ENCODE results near the gene METTL25B. TPM values are rescaled to one million over a fixed set of nuclear protein-coding genes. Genes with fewer than 3 reads are reported as not detected.

METTL25B gene
- total and polyA plus RNA-seq, 7 donors, result 11.8 to 33.1 (median 19.0) TPM

GRCh38 chr1:156733989-156734584 is 5.8 kb downstream of the METTL25B start:
- Histone ChIP-seq H3K4me1 (peaks cover 0 to 10% (median 9%) of the 10 kb centered on the region in 4 donors), H3K27ac (no peak overlapping the region), H3K36me3 (peaks cover 0 to 66% (median 13%) of the 10 kb centered on the region in 4 donors), H3K27me3 (no peaks in the 10 kb centered on the region), H3K9me3 (no peaks in the 10 kb centered on the region), H3K4me3 (no peak overlapping the region)
- WGBS, 2 donors, result 95% methylated on average over 20 of the region's 20 CpGs
- intact Hi-C loops (cut with DNase I), result no loop called here
- DNase-seq, result no peak
- TF ChIP-seq POLR2A (IDR thresholded peaks at IDR 0.05), result no peak
- no peak for TF ChIP-seq EP300 (IDR thresholded peaks at IDR 0.05)

GRCh38 chr1:156738407-156738806 is 10.1 kb downstream of the METTL25B start:
- intact Hi-C loops (cut with DNase I), result no loop called here
- H3K36me3 ChIP-seq, result peaks cover 18 to 61% (median 20%) of the 10 kb centered on the region in 4 donors

GRCh38 chr1:156738916-156739315 is 10.6 kb downstream of the METTL25B start:
- H3K36me3 ChIP-seq, result peaks cover 22 to 61% (median 24%) of the 10 kb centered on the region in 4 donors
- intact Hi-C loops (cut with DNase I), result no loop called here

More at GRCh38 chr1:156738407-156738806, 10.1 kb downstream of the METTL25B start:
- Histone ChIP-seq H3K9me3 (no peaks in the 10 kb centered on the region), H3K27ac (no peak overlapping the region), H3K4me1 (peaks cover 0 to 19% (median 17%) of the 10 kb centered on the region in 4 donors), H3K4me3 (no peak overlapping the region), H3K27me3 (no peaks in the 10 kb centered on the region)
- no peak for TF ChIP-seq POLR2A (IDR thresholded peaks at IDR 0.05)
- TF ChIP-seq EP300 (IDR thresholded peaks at IDR 0.05), result no peak
- TF ChIP-seq CTCF (IDR thresholded peaks at IDR 0.05), result no peak
- no peak for TF ChIP-seq POLR2AphosphoS5 (IDR thresholded peaks at IDR 0.05)
- 88 to 94% methylated on average over 10 of the region's 10 CpGs for WGBS, 2 donors
- no peak for DNase-seq

GRCh38 chr1:156740237-156740740 is 12.0 kb downstream of the METTL25B start:
- 11 to 21% methylated on average over 7 of the region's 7 CpGs for WGBS, 2 donors
- intact Hi-C loops (cut with DNase I), result no loop called here
- Histone ChIP-seq H3K4me1 (peaks cover 0 to 26% (median 23%) of the 10 kb centered on the region in 4 donors), H3K27me3 (no peaks in the 10 kb centered on the region), H3K9me3 (no peaks in the 10 kb centered on the region), H3K4me3 (peak overlapping the region; percentile 64 to 79 (median 74)), H3K36me3 (peaks cover 30 to 61% (median 35%) of the 10 kb centered on the region in 4 donors), H3K27ac (peak overlapping the region; percentile 83 to 88 (median 86))
- no peak for TF ChIP-seq POLR2A (IDR thresholded peaks at IDR 0.05)
- no peak for DNase-seq

More at GRCh38 chr1:156738916-156739315, 10.6 kb downstream of the METTL25B start:
- Histone ChIP-seq H3K4me1 (peaks cover 0 to 19% (median 17%) of the 10 kb centered on the region in 4 donors), H3K27me3 (no peaks in the 10 kb centered on the region), H3K4me3 (no peak overlapping the region), H3K9me3 (no peaks in the 10 kb centered on the region), H3K27ac (no peak overlapping the region)
- WGBS, 2 donors, result 78 to 89% methylated on average over 2 of the region's 2 CpGs
- no peak for DNase-seq
- TF ChIP-seq POLR2A (IDR thresholded peaks at IDR 0.05) (no peak), POLR2AphosphoS5 (IDR thresholded peaks at IDR 0.05) (no peak), EP300 (IDR thresholded peaks at IDR 0.05) (no peak), CTCF (IDR thresholded peaks at IDR 0.05) (no peak)

DNA sequence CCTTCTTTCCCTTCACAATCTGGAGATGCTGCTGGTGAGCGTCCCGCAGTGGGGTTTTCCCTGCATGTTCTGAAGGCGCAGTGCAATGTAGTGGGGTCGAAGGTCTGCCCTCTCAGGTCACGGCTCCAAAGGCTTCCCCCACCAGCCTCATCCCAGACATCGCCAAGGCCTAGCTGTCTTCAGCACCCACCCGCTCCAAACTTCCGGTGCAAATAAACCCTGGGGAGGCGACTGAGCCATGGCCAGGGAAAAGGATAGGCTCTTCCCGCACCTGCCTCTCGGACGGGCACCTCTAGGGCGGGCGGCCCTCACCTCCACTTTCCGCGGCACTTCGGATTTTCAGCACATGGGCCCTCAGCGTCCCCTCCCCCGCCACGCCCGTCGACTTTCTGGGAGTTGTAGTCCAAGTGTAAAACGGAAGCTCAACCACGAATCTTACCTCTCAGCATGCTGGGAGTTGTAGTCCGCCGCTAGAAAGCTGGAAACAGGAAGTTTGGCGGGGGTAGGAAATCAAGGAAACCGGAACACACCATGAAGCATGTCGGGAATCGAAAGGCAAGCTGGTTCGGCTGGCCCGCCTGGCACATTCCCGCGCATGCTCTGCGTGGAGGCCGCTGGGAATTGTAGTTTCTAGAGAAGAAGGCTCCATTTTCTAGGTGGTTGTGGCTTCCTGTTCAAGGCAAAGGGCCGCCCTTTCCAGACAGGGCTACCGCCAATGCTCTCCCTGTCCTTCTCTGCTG is 12.6 kb downstream of the METTL25B start, which contains the start of gene MRPL24:
Gene MRPL24, minus strand, starts transcription at position 348 of the 740 bp plus-strand sequence. CDS start 2,384 bp downstream, outside the sequence.
- peaks cover 0 to 33% (median 29%) of the 10 kb centered on the region in 4 donors for H3K4me1 ChIP-seq
- intact Hi-C loops (cut with DNase I), result loop anchor here (1.0 kb wide), 1 partner anchor 12 kb away; no protein-coding TSS in a partner anchor
- H3K4me3 ChIP-seq, result peak within 1 kb of the TSS; percentile 64 to 79 (median 74)
- TF ChIP-seq CTCF (IDR thresholded peaks at IDR 0.05), result no peak
- TF ChIP-seq EP300 (IDR thresholded peaks at IDR 0.05), result peak in 1 of 4 donors; percentile 44
- TF ChIP-seq POLR2AphosphoS5 (IDR thresholded peaks at IDR 0.05), result peak; percentile 55 to 92 (median 76)
- TF ChIP-seq POLR2A (IDR thresholded peaks at IDR 0.05), result no peak
- H3K27ac ChIP-seq, result peak within 1 kb of the TSS; percentile 83 to 88 (median 86)
- 0% methylated on average over 38 of the region's 38 CpGs for WGBS, 2 donors
- H3K27me3 ChIP-seq, result no peaks in the 10 kb centered on the region
- peaks cover 30 to 56% (median 35%) of the 10 kb centered on the region in 4 donors for H3K36me3 ChIP-seq
- peak; percentile 99 for DNase-seq
- H3K9me3 ChIP-seq, result no peaks in the 10 kb centered on the region

Data from sigmoid colon (tissue), 7 donors.